ENCODE data around the gene TFAP2E. TPM values are rescaled to one million over a fixed set of nuclear protein-coding genes. Genes with fewer than 3 reads are reported as not detected.

TFAP2E gene
- total and polyA plus RNA-seq, 9 donors, result 0.24 to 1.6 (median 1.1) TPM

DNA sequence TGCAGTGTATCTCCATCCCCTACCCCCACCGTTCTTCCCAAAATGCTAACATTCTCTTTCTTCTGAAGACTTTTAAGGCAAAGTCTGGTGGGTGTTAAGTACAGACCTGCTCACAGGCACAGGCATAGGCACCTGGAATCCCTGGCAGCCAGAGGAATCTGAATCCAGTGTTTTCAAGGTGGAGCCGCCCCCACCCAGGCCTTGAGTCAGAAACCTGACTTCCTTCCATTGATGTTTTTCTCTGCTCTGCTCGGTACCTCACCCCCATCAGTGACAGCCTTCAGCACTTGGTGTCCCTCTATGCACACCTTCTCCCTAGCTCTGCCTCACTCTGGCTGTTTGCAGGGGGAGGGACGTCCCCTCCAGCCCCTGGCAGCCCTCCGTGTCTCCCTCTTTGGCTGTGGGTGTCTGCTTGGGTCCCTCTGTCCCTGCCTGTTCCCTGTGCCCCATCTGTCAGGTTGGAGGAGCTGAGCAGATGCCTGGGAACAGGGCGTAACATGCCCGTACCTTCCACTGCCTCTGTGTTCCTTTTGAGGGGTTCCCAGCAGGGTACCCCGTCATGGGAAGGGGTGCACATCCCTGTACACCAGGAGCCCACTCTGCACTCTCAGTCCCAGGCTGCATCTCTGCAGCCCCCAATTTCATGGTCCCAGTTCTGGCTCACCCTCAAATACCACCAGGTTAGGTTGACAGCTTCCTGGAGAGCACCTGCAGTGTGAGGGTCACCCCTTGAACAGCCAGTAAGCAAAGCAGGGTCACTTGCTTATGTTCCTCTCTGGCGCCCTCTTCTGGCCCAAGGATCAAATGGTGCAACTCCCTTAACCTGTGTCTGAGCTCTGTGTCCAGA, 8.9 kb upstream of the TFAP2E start:
- Histone ChIP-seq H3K9me3 (no peaks in the 10 kb centered on the region), H3K4me1 (ENCODE audit: insufficient read depth) (peaks cover 4% of the 10 kb centered on the region), H3K27me3 (no peaks in the 10 kb centered on the region), H3K36me3 (no peaks in the 10 kb centered on the region), H3K27ac (no peak overlapping the region), H3K4me3 (no peak overlapping the region)
- TF ChIP-seq CTCF (IDR thresholded peaks at IDR 0.05), result peak; percentile 30 to 63 (median 58)
- no peak for TF ChIP-seq POLR2A (IDR thresholded peaks at IDR 0.05)
- TF ChIP-seq EP300 (IDR thresholded peaks at IDR 0.05), result no peak
- intact Hi-C loops (cut with DNase I), result loop anchor here in 3 of 4 donors (2.0 to 10.0 kb wide), 3 partner anchors 112 to 369 kb away; partner anchors contain the start of gene SFPQ (in 1 of the 3)
- peak; percentile 72 to 85 (median 82) for DNase-seq
- 72 to 76% (median 76%) methylated on average over 9 of the region's 9 CpGs for WGBS, 3 donors

DNA sequence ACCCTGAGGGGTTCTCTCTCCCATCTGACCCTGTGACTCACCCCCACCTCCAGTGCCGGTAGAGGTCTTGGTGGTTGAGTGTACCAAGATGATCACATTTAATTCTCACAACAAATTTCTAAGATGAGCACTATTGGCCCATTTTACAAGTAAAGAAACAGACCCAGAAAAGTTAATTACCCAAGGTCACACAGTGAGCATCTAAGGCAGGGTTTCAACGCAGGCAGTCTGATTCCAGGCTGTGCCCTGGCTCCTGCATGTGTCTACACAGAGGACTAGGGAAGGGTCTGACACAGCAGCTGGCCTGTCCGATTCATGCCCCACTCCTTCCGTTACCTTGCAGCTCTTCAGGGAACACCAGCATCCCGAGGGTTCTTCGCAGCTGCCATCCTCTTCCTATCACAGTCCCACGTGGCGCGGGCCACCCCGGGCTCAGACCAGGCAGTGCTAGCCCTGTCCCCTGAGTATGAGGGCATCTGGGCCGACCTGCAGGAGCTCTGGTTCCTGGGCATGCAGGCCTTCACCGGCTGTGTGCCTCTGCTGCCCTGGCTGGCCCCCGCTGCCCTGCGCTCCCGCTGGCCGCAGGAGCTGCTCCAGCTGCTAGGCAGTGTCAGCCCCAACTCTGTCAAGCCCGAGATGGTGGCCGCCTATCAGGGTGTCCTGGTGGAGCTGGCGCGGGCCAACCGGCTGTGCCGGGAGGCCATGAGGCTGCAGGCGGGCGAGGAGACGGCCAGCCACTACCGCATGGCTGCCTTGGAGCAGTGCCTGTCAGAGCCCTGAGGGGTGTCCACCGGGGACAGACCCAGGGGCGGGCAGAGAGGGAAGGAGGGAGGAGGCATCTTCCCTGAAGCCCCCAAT, 8.0 kb upstream of the TFAP2E start:
- no peaks in the 10 kb centered on the region for H3K36me3 ChIP-seq
- H3K4me3 ChIP-seq, result no peak overlapping the region
- peak in 1 of 3 donors; percentile 7 for TF ChIP-seq CTCF (IDR thresholded peaks at IDR 0.05)
- no peak for TF ChIP-seq EP300 (IDR thresholded peaks at IDR 0.05)
- no peak for TF ChIP-seq POLR2A (IDR thresholded peaks at IDR 0.05)
- peaks cover 4% of the 10 kb centered on the region for H3K4me1 ChIP-seq (ENCODE audit: insufficient read depth)
- no peaks in the 10 kb centered on the region for H3K27me3 ChIP-seq
- intact Hi-C loops (cut with DNase I), result loop anchor here (2.0 to 10.0 kb wide), 4 partner anchors 113 to 370 kb away; partner anchors contain the start of gene SFPQ (in 1 of the 4)
- no peak for DNase-seq
- H3K27ac ChIP-seq, result no peak overlapping the region
- no peaks in the 10 kb centered on the region for H3K9me3 ChIP-seq
- 81 to 86% (median 83%) methylated on average over 26 to 28 of the region's 28 CpGs for WGBS, 3 donors

- Histone ChIP-seq H3K27me3 (no peaks in the 10 kb centered on the region), H3K9me3 (no peaks in the 10 kb centered on the region), H3K36me3 (no peaks in the 10 kb centered on the region), H3K4me1 (ENCODE audit: insufficient read depth) (peaks cover 2% of the 10 kb centered on the region), H3K4me3 (no peak overlapping the region), H3K27ac (no peak overlapping the region)
- intact Hi-C loops (cut with DNase I), result loop anchor here in 3 of 4 donors (2.0 to 10.0 kb wide), 4 partner anchors 113 to 371 kb away; partner anchors contain the start of gene SFPQ (in 1 of the 3)
- no peak for DNase-seq
- no peak for TF ChIP-seq EP300 (IDR thresholded peaks at IDR 0.05)
- no peak for TF ChIP-seq POLR2A (IDR thresholded peaks at IDR 0.05)
- TF ChIP-seq CTCF (IDR thresholded peaks at IDR 0.05), result no peak
- 75 to 89% (median 83%) methylated on average over 7 to 11 of the region's 11 CpGs for WGBS, 3 donors
Measured at GRCh38 chr1:35565742-35566133, 7.4 kb upstream of the TFAP2E start.

DNA sequence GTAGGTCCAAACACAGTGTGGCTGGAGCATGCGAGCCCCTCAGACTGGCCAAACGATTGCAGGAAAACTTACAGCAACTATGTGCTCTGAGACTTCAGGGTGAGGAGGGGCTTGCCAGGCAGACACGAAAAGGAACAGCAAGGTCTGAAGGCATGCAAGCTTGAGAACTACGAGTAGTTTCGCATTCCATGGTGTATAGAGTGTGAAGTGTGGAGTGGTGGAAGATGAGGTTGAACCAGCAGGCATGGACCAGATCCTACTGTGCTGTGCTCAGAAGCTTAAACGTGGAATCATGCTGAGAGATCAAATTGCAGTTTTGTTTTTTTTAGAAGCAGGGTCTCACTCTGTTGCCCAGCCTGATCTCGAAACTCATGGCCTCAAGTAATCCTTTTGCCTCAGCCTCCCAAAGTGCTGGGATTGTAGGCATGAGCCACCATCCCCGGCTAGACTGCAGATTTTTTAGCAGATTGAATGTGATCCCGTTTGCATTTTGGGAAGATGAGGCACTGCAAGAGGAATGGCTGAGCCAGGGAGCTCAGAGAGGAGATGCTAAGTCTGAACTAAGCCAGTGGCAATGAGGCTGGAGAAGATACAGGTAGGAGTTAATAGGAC, 5.1 kb upstream of the TFAP2E start:
- no peak for DNase-seq
- H3K9me3 ChIP-seq, result no peaks in the 10 kb centered on the region
- intact Hi-C loops (cut with DNase I), result loop anchor here in 3 of 4 donors (2.0 to 10.0 kb wide), 4 partner anchors 116 to 373 kb away; partner anchors contain the start of gene SFPQ (in 1 of the 3)
- H3K4me3 ChIP-seq, result no peak overlapping the region
- H3K4me1 ChIP-seq (ENCODE audit: insufficient read depth), result peaks cover 2% of the 10 kb centered on the region
- 49 to 54% (median 51%) methylated on average over 9 of the region's 9 CpGs for WGBS, 3 donors
- TF ChIP-seq POLR2A (IDR thresholded peaks at IDR 0.05), result no peak
- no peak for TF ChIP-seq CTCF (IDR thresholded peaks at IDR 0.05)
- TF ChIP-seq EP300 (IDR thresholded peaks at IDR 0.05), result no peak
- no peaks in the 10 kb centered on the region for H3K36me3 ChIP-seq
- H3K27ac ChIP-seq, result no peak overlapping the region
- H3K27me3 ChIP-seq, result no peaks in the 10 kb centered on the region

Measured in ovary (tissue), 9 donors.